ENCODE measurements around the gene BAZ1B.

DNA sequence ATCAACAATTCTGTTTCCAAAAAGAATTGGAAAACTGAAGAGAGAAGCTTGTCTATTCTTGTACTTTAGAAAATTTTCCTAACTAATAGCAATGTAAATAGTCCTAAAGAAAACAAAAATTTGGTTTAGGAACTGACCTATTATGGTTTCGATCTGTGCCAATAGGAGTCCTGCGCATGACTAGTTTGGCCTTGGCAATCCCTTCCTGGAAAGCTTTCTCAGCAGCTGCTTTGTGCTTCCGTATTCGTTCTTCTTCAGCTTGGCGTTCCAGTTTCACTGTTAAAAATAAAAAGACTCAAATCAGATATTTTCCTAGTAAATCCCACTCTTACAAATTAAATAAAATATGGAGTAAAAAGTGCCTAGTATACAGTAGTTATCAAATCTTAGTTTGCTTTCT lies 51.9 kb downstream of the BAZ1B start:
- TF ChIP-seq, protein P1, sequence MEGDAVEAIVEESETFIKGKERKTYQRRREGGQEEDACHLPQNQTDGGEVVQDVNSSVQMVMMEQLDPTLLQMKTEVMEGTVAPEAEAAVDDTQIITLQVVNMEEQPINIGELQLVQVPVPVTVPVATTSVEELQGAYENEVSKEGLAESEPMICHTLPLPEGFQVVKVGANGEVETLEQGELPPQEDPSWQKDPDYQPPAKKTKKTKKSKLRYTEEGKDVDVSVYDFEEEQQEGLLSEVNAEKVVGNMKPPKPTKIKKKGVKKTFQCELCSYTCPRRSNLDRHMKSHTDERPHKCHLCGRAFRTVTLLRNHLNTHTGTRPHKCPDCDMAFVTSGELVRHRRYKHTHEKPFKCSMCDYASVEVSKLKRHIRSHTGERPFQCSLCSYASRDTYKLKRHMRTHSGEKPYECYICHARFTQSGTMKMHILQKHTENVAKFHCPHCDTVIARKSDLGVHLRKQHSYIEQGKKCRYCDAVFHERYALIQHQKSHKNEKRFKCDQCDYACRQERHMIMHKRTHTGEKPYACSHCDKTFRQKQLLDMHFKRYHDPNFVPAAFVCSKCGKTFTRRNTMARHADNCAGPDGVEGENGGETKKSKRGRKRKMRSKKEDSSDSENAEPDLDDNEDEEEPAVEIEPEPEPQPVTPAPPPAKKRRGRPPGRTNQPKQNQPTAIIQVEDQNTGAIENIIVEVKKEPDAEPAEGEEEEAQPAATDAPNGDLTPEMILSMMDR (IDR thresholded peaks at IDR 0.05): no peak
- no peak for TF ChIP-seq ZFX (IDR thresholded peaks at IDR 0.05; ENCODE audit: borderline replicate concordance)
